Right lobe of liver (tissue), 6 donors: ENCODE measurements around the gene TMEM170B. TPM values are rescaled to one million over a fixed set of nuclear protein-coding genes. Genes with fewer than 3 reads are reported as not detected.
A peak's percentile ranks its signal among the peaks of the same experiment; 100 is the strongest.

Source experiments
- ATAC-seq, 4 donors: fragments of 200-7000 bp; cut with Tn5 transposase; one replicate each; pipeline ENCODE4 v1.9.1; 2020; ENCODE audit warnings: mild to moderate bottlenecking in 4 of 4, moderate library complexity in 4 of 4
- DNase-seq, 3 donors: peaks; one replicate each; pipeline ENCODE4 v3.0.0-alpha.2; 2020
- H3K27ac ChIP-seq, 3 donors: fragments of 200-600 bp; one replicate each; pipeline ENCODE4 v1.8.0; 2022
- H3K27me3 ChIP-seq, 2 donors: fragments of 200-600 bp; one replicate each; pipeline ENCODE4 v1.8.0; 2022
- H3K36me3 ChIP-seq, 4 donors: fragments of 200-600 bp; sonication (generic) in 1 of 4; one replicate each; pipeline versions ENCODE4 v1.5.1 to v1.8.0; 2017 to 2022; ENCODE audit warnings: control low read depth in 1 of 4
- H3K4me1 ChIP-seq, 4 donors: fragments of 200-600 bp; sonication (generic) in 1 of 4; one replicate each; pipeline versions ENCODE4 v1.5.1 to v1.8.0; 2017 to 2022; ENCODE audit warnings: control low read depth in 1 of 4
- H3K4me3 ChIP-seq, 3 donors: fragments of 200-600 bp; one replicate each; pipeline ENCODE4 v1.8.0; 2022
- H3K9me3 ChIP-seq, 4 donors: fragments of 200-600 bp; sonication (generic) in 1 of 4; one replicate each; pipeline versions ENCODE4 v1.5.1 to v1.8.0; 2017 to 2022; ENCODE audit warnings: control low read depth in 1 of 4
- CTCF ChIP-seq, 4 donors: fragments of 200-600 bp in 3 of 4; fragments of 450-650 bp in 1 of 4; IDR thresholded peaks; one replicate each; pipeline versions ENCODE4 v1.5.1 to v1.8.0; 2016 to 2022; ENCODE audit warnings: antibody characterized with exemption in 4 of 4, mild to moderate bottlenecking in 2 of 4
- POLR2A ChIP-seq: fragments of 450-650 bp; IDR thresholded peaks from one replicate; pipeline ENCODE4 v1.6.1; 2017; ENCODE audit warnings: antibody characterized with exemption, mild to moderate bottlenecking
- WGBS: methylation state at CpG from one replicate; pipeline ENCODE4 v1.1.6; 2018; ENCODE audit warnings: low coverage, low lambda C conversion rate; ENCODE audit not compliant: insufficient coverage; ENCODE audit errors: missing lambda C conversion rate; 5-methylcytosine and 5-hydroxymethylcytosine counted together
- intact Hi-C, 2 donors: fragments of 100-400 bp; cut with DNase I; formaldehyde crosslinking; loops; one replicate each; pipeline versions ENCODE4 v1.11.2 to v1.14.1; 2022
- total RNA-seq, 6 experiments: library from RNA; depleted of rRNA in 2 of 6; stranded (reverse); fragments of >200 nt in 2 of 6; fragmentation: NEBNext Ultra II Directional in 3 of 6; extraction: Animal tissue kit (Norgen Biotek cat#: 25700) in 3 of 6; gene quantifications; one replicate each; pipeline versions ENCODE4 v1.1.0 to v1.2.4, GENCODE V29; 2016 to 2023
- donor health status: DM: no; HTN: yes; CAD: no.
- donor health status: DM: no; HTN: no; CAD: no.
- donor health status: DM: no; HTN: no; CAD: no.
- donor health status: DM: no; HTN: yes; CAD: no.
- donor health status: DM: no; HTN: yes; CAD: no.

TMEM170B gene
- total RNA-seq, 6 experiments from 2014 or later: 3.6 to 6.7 (median 5.0) TPM

GRCh38 chr6:11605507-11605905 is 68.0 kb downstream of the TMEM170B start:
- peaks cover 0 to 4% (median 0%) of the 10 kb centered on the region in 4 donors for H3K4me1 ChIP-seq
- no peak for TF ChIP-seq CTCF (IDR thresholded peaks at IDR 0.05)
- TF ChIP-seq POLR2A: no peak
- WGBS: 62% methylated on average over 4 of the region's 4 CpGs
- ATAC-seq (no peak), DNase-seq (no peak)
- H3K9me3 ChIP-seq: no peaks in the 10 kb centered on the region
- no peaks in the 10 kb centered on the region for H3K36me3 ChIP-seq
- no peak overlapping the region for H3K27ac ChIP-seq
- no peaks in the 10 kb centered on the region for H3K27me3 ChIP-seq
- no peak overlapping the region for H3K4me3 ChIP-seq
- intact Hi-C loops: no loop called here

GRCh38 chr6:11606332-11606731 is 68.8 kb downstream of the TMEM170B start:
- DNase-seq (no peak), ATAC-seq (peak in 3 of 4 donors; percentile 16 to 53 (median 25))
- no peak overlapping the region for H3K4me3 ChIP-seq
- no peak overlapping the region for H3K27ac ChIP-seq
- WGBS: 38% methylated on average over 5 of the region's 6 CpGs
- intact Hi-C loops: no loop called here
- TF ChIP-seq POLR2A (no peak), CTCF (IDR thresholded peaks at IDR 0.05) (no peak)
- peaks cover 0 to 4% (median 0%) of the 10 kb centered on the region in 4 donors for H3K4me1 ChIP-seq
- H3K9me3 ChIP-seq: no peaks in the 10 kb centered on the region
- H3K36me3 ChIP-seq: no peaks in the 10 kb centered on the region
- H3K27me3 ChIP-seq: no peaks in the 10 kb centered on the region

- H3K27me3 ChIP-seq: no peaks in the 10 kb centered on the region
- no peak for TF ChIP-seq POLR2A
- TF ChIP-seq CTCF (IDR thresholded peaks at IDR 0.05): no peak
- H3K27ac ChIP-seq: no peak overlapping the region
- 59% methylated on average over 7 of the region's 7 CpGs for WGBS
- H3K36me3 ChIP-seq: no peaks in the 10 kb centered on the region
- no peaks in the 10 kb centered on the region for H3K9me3 ChIP-seq
- peaks cover 0 to 4% (median 0%) of the 10 kb centered on the region in 4 donors for H3K4me1 ChIP-seq
- ATAC-seq (peak in 1 of 4 donors; percentile 20), DNase-seq (no peak)
- intact Hi-C loops: no loop called here
- H3K4me3 ChIP-seq: no peak overlapping the region
Measured at GRCh38 chr6:11607383-11607782, 69.8 kb downstream of the TMEM170B start.

GRCh38 chr6:11608600-11609323 is 71.2 kb downstream of the TMEM170B start:
- no peak for ATAC-seq
- Histone ChIP-seq H3K36me3 (no peaks in the 10 kb centered on the region), H3K9me3 (no peaks in the 10 kb centered on the region), H3K4me3 (no peak overlapping the region), H3K27me3 (no peaks in the 10 kb centered on the region), H3K4me1 (peaks cover 0 to 4% (median 0%) of the 10 kb centered on the region in 4 donors), H3K27ac (peak overlapping the region in 1 of 3 donors; percentile 4)
- WGBS: 79% methylated on average over 6 of the region's 6 CpGs
- no peak for TF ChIP-seq CTCF (IDR thresholded peaks at IDR 0.05)
- no peak for TF ChIP-seq POLR2A
- intact Hi-C loops: no loop called here
- no peak for DNase-seq
